Measurements from ENCODE around the gene CCT6B. TPM values are rescaled to one million over a fixed set of nuclear protein-coding genes. Genes with fewer than 3 reads are reported as not detected.

The CCT6B gene
- polyA plus RNA-seq, 1 experiment = 1.4 TPM

GRCh38 chr17:34895383-34895782, 65.9 kb downstream of the CCT6B start:
- POLR2A ChIA-PET = no interaction called here
- no peak for TF ChIP-seq CTCF (IDR thresholded peaks at IDR 0.05; ENCODE audit: insufficient read depth, low read depth, low read length)
- DNase-seq (ENCODE audit: low read depth) = no peak
- Histone ChIP-seq H3K36me3 (ENCODE audit: control insufficient read depth, insufficient read depth, low read length) (no peaks in the 10 kb centered on the region), H3K27me3 (ENCODE audit: control insufficient read depth, insufficient read depth, low read length) (no peaks in the 10 kb centered on the region; the same call in 1 of the 2 replicates), H3K4me3 (ENCODE audit: low read depth, low read length) (no peak overlapping the region)
- CTCF ChIA-PET = no interaction called here

- Histone ChIP-seq H3K27me3 (ENCODE audit: control insufficient read depth, insufficient read depth, low read length) (no peaks in the 10 kb centered on the region; the same call in 1 of the 2 replicates), H3K36me3 (ENCODE audit: control insufficient read depth, insufficient read depth, low read length) (no peaks in the 10 kb centered on the region), H3K4me3 (ENCODE audit: low read depth, low read length) (no peak overlapping the region)
- DNase-seq (ENCODE audit: low read depth) = no peak
- TF ChIP-seq CTCF (IDR thresholded peaks at IDR 0.05; ENCODE audit: insufficient read depth, low read depth, low read length) = no peak
- ChIA-PET CTCF (interaction anchor here (0.7 kb wide), 1 partner anchor 474 kb away, joined by 3 read pairs; no protein-coding TSS in a partner anchor), POLR2A (no interaction called here)
Measured at GRCh38 chr17:34894964-34895363, 66.3 kb downstream of the CCT6B start.

- no peak for DNase-seq (ENCODE audit: low read depth)
- ChIA-PET CTCF (no interaction called here), POLR2A (no interaction called here)
- Histone ChIP-seq H3K27me3 (ENCODE audit: control insufficient read depth, insufficient read depth, low read length) (0 out of 2 replicates have a peak, but pooled peaks cover 2% of the 10 kb centered on the region), H3K4me3 (ENCODE audit: low read depth, low read length) (no peak overlapping the region), H3K36me3 (ENCODE audit: control insufficient read depth, insufficient read depth, low read length) (no peaks in the 10 kb centered on the region)
- TF ChIP-seq CTCF (IDR thresholded peaks at IDR 0.05; ENCODE audit: insufficient read depth, low read depth, low read length) = peak; percentile 43
Measured at GRCh38 chr17:34892461-34893249, 68.6 kb downstream of the CCT6B start.

- TF ChIP-seq CTCF (IDR thresholded peaks at IDR 0.05; ENCODE audit: insufficient read depth, low read depth, low read length) = no peak
- ChIA-PET POLR2A (no interaction called here), CTCF (interaction anchor here (0.6 kb wide), 1 partner anchor 366 kb away, joined by 4 read pairs; no protein-coding TSS in a partner anchor)
- no peaks in the 10 kb centered on the region for H3K36me3 ChIP-seq (ENCODE audit: control insufficient read depth, insufficient read depth, low read length)
- H3K27me3 ChIP-seq (ENCODE audit: control insufficient read depth, insufficient read depth, low read length) = peaks cover 2% of the 10 kb centered on the region; the same call in 1 of the 2 replicates
- H3K4me3 ChIP-seq (ENCODE audit: low read depth, low read length) = no peak overlapping the region
- no peak for DNase-seq (ENCODE audit: low read depth)
Measured at GRCh38 chr17:34886831-34887230, 74.4 kb downstream of the CCT6B start.

GRCh38 chr17:34885076-34885475, 76.2 kb downstream of the CCT6B start:
- CTCF ChIA-PET = no interaction called here
- DNase-seq (ENCODE audit: low read depth) = no peak
- Histone ChIP-seq H3K27me3 (ENCODE audit: control insufficient read depth, insufficient read depth, low read length) (peaks cover 2% of the 10 kb centered on the region; the same call in 1 of the 2 replicates), H3K36me3 (ENCODE audit: control insufficient read depth, insufficient read depth, low read length) (no peaks in the 10 kb centered on the region), H3K4me3 (ENCODE audit: low read depth, low read length) (no peak overlapping the region)
- POLR2A ChIA-PET = no interaction called here
- no peak for TF ChIP-seq CTCF (IDR thresholded peaks at IDR 0.05; ENCODE audit: insufficient read depth, low read depth, low read length)
